Stimulated activated CD8-positive, alpha-beta memory T cell treated with anti-CD3 and anti-CD28 coated beads, Interleukin-2, amount 100 ng/mL, for 48 hours (primary cell): ENCODE measurements around the gene TTC39A.

Source experiments
- DNase-seq, 2 donors: peaks; one replicate each; pipeline ENCODE4 v3.0.0-alpha.2; 2020; ENCODE audit warnings: low read depth in 2 of 2

Gene TTC39A

DNA sequence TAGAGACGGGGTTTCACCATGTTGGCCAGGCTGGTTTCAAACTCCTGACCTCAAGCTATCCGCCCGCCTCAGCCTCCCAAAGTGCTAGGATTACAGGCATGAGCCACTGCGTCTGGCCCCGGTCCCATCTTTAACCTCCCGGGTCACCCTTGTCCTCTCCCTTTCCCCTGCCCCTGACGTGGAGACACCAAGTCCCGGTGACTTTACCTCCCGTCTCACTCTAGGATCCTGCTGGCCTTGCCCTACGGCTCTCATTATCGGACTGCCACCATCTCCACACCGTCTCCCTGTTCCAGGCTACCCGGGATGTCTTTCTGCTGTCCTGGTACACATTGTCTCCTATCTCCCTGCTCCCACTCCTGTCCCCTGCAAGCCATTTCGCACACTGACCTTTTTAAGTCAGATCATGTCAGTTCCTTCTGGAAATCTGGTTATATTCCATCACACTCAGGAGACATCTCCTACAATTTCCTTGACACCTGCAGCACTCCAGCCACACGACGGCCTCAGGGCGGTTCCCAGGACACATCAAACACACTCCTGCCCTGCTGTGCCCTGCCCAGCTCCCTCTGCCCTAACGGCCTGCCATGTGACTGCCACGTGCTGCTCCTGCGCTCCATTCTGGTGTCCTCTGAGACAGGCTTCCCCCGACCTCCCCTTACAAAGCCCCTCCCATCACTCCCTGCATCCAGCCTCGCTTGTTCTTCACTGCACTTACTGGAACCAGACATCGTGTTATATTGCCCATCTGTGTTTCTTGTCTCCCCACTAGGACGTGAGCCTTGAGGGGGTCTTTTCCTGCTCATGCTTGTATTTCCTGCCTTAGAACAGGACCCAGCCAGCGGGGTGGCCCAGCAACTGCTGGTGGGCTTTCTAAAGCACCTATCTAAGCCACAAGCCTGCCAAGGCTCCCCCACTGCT, 32.7 kb downstream of the TTC39A start:
- DNase-seq, result no peak

DNA sequence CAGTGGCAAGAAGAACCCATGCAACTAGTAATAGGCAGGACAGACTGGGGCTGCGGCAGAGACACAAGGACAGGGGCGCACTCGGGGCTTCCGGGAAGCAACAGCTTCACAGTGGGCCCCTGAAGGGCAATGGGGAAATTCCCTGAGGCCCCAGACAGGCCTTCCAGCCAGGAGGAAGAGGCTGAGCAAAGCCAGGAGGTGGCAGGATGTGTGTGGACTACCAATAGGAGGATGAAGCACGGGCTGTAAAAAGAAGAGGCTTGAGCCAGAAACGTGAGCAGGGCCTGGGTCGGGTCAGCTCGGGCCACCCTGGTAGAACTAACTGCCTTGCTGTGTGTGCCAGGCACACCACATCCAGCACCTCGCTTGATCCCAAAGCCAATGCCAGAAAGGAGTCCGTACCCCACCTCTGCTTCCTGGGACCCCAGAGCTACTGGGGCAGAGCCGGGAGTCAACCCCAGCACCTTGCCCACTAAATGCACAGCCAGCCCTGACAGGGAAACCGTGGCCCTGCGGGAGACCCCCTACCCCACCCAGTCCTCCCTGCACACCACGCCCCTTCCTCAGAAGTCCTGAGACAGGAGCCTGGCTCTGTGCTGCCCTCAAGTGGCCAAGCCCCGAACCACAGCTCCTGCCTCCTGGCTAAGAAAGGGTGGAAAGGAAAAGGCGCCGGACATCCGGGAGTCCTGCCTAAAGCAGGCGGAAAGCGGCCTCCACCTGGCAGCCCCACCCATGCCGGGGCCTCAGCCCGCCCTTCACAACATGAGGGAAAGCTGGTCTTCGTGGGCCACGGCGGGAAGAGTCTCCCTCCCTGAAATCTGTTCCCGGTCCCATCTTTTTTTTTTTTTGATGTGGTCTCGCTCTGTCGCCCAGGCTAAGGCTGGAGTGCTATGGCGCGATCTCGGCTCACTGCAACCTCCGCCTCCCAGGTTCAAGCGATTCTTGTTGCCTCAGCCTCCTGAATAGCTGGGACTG, 33.7 kb downstream of the TTC39A start:
- DNase-seq, result peak; percentile 64 to 81

DNA sequence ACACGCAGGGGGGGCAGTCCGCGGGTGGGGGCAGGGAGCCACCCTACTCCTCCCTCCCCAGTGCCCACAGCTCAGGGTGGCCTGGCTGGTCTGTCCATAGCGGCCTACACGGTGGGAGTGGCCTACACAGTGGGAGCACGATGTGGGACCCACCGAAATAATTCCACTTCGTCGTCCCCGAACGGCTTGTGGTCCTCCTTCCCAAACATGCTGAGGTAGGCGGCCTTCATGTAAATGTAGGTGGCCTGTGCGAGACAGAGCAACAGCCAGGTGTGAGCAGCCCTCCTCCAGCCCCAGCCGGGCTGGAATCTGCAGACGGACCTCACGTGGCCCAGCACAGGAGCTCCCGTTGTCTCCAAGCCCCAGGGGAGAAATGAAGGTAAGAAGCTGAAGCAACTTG, 34.4 kb downstream of the TTC39A start:
- no peak for DNase-seq

DNA sequence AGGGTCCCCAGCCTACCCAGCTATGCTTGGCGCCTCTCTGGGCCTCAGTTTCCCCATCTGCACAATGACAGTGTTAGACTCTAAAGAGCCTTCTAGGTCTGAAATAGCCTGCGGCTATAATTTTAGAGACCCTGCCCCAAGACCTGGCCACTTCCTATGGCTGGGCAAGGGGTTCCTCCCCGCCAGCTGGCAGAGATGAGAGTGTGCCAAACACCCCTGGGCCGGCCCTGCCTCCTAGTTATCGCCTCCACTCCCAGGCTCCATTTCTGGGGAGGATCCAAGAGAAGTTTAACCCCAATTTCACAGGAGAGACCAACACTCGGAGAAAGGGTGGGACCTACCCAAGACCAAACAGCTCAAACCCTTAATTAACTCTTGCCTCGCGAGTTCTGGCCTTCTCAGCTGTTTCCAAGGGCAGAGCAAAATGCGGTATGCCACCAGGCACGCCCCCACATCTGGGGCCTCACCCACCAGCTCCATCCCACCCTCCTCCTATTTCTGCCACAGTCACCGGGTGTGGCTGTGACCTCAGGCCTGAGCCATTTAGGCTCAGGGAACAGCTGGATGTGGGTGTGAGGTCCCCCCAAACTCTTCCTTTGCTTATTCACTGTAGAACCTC, 35.7 kb downstream of the TTC39A start:
- DNase-seq, result no peak

DNA sequence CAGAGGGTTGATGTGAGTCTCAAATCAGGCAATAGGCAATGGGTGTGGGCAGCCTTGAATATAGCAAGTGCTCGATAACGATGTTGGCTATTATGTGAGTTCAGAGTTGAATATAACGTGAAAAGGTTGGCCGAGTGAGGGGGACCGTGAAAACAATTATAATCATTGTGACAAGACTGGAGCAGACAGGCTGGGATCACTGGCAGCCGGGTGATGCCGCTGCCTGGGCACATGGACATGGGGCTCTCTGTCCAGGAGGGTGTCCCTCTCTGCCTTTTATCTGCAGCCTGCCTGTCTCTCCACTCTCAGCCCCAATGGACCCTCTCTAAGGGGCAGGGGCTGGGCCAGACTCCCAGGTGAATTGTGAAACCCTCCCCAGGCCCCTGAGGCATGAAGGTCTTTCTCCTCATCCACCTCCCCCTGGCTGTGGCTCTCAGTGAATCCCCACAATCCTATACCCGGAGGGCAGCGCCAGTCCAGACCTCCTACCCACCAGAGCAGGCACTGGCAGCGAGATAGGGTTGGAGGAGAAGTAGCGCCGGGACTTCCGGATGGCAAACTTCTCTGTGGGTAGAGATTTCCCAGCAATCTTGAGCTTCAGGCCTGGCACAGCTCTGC, 36.4 kb downstream of the TTC39A start:
- DNase-seq, result no peak

DNA sequence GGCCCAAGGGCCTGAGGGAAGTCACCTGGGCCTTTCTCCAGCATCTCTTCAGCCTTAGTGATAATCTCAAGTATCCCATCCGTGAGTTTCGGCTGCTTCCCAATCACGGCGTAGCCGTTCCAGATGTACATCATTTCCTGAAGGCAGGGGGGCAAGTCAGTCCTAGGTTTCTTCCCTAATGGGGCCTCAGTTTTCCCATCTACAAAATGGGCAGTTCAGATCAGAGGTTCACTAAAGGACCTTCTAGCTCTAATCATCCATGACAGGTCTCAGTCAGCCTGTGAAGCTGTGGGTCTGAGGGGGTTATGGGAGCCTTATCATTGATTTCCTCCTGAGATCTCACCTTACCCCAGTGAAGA, 39.9 kb downstream of the TTC39A start:
- DNase-seq, result no peak

DNA sequence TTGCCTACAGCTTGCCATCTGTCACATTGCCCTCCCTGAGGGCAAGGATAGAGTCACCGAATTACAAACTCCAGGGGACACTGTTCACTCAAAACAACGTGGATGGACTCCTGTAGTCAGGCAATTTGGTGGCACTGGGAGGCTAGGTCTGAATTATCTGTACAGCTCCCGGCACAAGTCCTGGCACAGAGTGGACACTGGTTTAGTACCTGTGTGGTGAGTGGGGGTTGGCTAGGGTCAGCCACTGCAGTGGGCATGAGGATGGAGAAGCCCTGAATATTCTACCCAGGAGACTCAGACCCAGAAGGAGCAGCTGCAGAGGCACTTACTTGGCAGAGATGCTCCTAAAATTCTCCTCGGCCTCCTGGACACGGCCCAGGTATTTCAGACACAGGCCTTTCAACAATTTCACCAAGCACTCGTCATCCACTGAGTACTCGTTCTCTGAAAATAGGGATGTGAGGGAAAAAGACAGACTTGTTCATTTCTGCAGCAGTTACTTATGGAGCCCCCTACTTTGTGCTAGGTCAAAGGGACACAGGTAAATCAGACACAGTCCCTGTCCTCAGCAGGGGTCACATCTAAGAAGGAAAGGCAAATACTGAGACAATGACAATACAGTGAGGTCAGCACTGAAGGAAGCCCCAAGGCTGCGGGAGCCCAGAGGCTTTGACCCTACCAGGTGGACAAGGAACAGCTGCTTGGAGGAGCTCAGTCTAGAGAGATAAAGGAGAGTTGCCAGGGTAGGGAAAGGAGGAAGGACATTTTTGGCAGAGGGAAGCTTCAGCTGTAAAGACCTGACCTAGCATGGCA, 40.5 kb downstream of the TTC39A start:
- DNase-seq, result no peak

DNA sequence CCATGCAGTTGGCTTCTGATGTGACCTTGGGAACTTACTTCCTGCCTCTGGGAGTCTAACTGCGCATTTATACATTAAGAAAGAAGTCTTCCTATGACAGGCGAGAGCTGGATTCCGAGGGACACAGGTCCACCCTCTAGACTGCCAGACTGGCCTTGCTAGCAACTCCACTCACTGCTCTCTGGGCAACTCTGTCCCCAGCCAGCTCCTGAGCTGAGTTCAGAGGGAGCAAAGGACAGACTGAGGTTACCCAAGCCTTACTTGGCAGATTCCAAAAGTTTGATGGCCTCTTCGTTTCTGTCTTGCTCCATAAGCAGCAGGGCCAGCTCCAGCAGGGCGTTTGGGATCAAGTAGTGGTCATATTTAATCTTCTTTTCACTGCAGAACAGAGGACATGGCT, 41.8 kb downstream of the TTC39A start:
- no peak for DNase-seq

DNA sequence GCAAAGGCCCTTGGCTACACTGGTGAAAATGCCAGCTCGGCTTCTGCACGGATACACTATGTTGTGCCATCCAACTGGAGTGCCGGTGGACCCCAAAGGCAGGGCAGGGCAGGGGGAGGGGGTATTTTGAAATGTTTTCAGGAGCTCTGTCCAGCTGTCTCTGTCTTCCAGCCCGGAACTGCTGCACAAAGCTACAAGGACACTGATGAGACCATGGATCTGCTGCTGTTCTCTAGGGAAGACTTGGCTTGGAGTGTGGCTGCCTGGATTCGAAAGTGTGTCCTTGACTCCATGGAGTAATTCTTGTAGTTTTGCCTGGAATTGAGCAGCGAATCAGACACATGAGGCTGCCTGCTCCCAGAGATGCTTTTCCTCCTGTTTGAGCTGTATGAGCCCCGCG, 42.4 kb downstream of the TTC39A start:
- no peak for DNase-seq

DNA sequence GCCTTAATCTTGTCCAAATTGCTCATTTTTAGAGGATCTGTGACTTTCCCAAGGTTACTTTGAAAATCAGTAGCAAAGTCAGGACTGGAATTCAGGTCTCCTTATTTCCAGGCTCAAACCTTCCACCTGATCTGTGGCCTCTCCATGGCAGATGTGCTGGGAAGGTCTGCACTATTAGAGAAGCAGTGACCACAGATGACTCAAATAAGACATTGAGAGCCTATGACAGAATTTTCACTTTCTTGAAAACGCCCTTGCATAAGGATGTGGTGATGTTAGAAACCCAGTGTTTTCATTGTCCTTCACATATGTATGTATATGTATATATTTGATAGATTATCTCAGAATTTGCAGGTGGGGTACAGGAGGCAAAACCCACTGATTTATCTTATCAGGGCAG, 45.3 kb downstream of the TTC39A start:
- DNase-seq, result no peak

DNA sequence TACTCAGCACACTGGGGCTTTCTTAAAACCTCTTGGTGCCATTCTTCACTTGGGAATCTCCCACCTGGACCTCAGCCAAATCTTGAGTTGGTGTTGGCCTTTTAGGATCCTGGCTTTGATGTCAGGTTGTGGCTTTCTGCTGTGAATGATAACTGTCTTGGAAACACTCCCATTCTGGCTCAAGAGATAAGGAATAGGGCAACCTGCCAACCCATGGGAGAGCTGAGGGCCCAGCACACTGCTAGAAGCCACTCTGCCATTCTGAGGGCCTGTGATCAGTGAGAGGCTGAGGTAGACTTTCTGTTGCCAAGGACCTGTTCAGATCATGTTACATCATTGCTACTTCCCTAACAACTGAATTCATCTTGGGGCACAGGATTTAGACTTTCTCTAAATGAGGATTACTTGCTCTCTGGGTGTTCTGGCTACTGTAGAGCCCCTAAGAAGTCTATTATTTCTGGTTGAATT, 45.8 kb downstream of the TTC39A start:
- no peak for DNase-seq

DNA sequence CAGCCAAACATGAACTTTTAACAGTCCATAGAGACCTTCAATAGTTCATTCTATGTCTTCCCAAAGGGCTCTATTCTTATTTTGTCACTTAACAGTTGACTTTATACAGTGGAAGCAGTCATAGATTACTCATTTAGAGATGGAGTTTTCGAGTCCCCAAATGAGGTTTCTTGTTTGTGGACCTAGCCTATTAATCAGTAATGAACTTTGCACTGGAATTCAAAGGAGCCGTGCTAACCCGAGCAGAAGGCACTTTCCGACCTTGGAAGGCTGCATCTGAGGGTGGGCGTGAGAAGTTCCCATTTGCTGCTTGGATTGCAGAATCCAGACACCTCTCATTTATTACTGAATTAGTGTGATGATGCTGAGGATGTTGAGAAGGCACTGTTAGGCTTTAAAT, 46.4 kb downstream of the TTC39A start:
- no peak for DNase-seq

DNA sequence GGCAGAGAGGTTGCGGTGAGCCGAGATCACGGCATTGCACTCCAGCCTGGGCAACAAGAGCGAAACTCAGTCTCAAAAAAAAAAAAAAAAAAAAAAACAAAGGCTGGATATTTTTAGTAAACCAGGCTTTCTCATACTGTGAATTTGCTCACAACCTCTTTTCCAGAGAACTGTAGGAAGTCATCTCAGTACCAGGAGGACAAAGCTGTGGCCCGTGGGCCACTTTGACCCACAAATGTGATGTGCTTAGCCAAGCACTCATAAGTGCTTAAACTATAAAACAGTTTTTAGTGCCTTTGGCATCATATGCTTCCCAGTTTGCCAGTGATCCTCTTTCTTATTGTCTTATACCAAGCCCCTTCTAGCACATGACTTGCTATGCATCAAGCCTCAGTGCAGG, 47.8 kb downstream of the TTC39A start:
- no peak for DNase-seq

DNA sequence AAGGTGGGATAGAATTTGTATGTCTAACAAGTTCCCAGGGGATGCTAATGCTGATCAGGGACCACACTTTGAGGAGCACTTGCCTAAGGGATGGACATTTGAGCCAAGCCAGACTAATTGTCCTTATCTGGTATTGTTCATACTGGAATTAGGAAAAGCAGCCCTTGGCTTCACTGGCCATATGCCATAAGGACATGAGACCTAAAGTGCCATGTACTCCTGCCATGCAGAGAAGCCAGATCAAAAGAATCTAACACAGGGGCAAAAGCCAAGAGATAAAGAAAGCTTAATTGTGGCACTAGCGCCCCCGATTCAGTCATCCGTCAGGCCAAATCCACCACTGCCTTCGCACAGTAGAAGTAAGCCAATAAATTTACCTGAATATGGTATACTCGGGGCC, 48.6 kb downstream of the TTC39A start:
- no peak for DNase-seq

DNA sequence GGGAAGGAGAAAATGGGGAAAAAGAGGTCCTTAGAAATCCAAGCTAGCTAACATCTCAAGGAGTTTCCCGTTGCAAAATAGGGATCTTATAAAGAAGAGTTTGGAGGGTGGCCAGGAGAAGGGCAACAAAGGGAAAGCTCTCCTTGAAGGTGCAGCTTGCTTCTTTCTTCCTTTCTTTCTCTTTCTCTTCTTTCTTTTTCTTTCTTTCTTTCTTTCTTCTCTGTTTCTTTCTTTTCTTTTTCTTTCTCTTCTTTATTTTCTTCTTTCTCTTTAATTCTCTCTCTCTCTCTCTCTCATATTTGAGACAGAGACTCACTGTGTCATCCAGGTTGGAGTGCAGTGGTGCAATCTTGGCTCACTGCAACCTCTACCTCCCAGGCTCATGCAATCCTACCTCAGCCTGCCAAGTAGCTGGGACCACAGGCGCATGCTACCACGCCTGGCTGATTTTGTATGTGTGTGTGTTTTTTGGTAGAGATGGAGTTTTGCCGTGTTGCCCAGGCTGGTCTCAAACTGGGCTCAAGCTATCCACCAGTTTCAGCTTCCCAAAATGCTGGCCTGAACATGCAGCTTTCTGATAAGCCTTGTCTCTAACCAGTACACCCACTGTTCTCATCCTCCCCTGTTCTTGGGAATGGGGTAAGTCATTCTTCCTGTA, 49.9 kb downstream of the TTC39A start:
- no peak for DNase-seq

DNA sequence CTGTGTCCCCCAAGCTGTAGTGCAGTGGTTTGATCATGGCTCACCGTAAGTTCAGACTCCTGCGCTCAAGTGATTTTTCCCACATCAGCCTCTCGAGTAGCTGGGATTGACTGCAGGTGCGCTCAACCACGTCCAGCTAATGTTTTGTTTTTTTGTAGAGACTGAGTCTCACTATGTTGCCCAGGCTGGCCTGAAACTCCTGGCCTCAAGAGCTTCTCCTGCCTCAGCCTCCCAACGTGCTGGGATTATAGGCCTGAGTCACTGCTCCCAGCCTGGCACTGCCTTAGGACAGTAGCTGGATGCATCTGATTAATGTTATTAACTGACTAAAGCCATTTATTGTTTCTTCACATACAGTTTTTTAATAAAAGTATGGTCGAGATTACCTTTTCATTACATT, 54.1 kb downstream of the TTC39A start:
- no peak for DNase-seq

DNA sequence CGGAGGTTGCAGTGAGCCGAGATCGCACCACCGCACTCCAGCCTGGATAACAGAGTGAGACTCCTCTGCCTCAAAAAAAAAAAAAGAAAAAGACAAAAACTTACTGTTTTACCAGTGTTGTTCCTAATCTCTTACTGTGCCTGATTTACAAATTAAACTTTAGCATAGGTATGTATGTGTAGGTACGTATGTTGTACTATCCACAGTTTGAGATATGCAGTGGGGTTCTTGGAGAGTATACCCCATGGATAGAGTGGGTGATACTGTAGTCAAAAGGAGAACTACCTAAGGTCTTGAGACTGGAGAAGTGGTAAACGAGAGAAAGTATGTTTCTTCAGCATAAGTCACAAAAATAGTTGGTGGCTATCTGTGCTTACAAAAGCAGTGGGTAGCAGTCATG, 55.7 kb downstream of the TTC39A start:
- no peak for DNase-seq

DNA sequence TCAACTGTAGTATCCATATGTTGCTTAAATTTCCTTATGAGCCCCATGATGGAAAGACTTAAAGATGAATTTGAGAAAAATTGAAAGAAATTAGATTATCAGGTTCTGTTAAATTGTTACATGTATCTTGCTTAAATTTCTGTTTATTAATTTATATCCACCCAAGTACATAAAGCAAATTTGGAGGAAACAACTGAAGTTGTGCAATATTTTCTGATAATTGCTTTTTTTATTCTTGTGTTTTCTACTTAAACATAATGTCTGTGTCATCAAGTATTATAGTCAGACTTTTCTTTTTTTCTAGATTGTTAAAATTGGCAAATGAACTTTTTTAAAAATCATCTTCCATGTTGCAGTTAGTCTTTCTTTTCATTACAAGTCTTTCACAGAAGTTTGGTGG, 57.4 kb downstream of the TTC39A start:
- DNase-seq, result no peak

DNA sequence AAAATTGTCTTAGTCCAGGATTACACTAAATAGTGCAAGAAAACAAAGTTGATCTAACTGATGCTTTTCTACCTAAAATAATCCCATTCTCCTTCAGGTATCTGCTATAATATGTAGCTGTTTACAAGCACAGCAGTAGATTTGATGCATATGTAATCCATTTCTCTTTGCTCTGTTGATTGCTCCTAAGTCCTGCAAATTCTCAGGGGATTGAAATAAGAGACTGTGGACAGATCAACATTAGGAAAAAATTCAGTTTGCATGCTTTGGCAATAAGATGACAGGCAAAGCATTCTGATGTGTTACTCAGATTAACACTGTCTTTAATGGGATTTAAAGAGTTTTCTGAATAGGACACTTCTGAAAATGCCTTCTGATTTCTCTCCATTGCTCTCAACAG, 59.6 kb downstream of the TTC39A start:
- DNase-seq, result no peak

DNA sequence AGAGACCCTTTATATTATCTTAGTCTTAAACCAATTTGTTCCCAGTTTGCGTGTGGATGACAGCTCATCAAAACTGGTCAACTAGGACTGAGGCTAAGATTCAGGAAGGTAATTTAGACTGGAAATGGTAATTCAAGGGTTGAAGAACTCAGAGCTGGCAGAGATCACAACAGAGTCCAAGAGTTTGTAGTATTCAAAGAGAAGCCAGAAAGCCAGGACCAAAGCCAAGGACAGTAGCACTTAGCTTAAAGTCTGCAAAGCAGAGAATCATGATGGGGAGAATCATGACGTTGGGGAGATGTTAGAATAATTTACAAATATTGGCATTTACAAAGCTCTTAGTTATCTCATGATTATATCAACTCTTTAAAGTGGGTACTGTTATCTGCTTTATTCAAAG, 61.7 kb downstream of the TTC39A start:
- no peak for DNase-seq
